GM23248 (cell line): ENCODE measurements around the gene FTH1. TPM values are rescaled to one million over a fixed set of nuclear protein-coding genes. Genes with fewer than 3 reads are reported as not detected.

Source experiments
- DNase-seq: peaks from one replicate; pipeline ENCODE4 v3.0.0-alpha.2; 2015
- H2AFZ ChIP-seq: fragments of 200-600 bp; sonication (generic); 2 replicates; pipeline ENCODE4 v1.6.1; 2016; ENCODE audit warnings: antibody characterized with exemption
- H3F3A ChIP-seq: fragments of 200-600 bp; sonication (generic); 2 replicates; pipeline ENCODE4 v1.6.1; 2016; ENCODE audit warnings: mild to moderate bottlenecking, antibody characterized with exemption, mixed run types; ENCODE audit not compliant: insufficient read depth
- H3K27ac ChIP-seq: fragments of 200-600 bp; sonication (generic); 2 replicates; pipeline ENCODE4 v1.5.1; 2016; ENCODE audit warnings: mild to moderate bottlenecking
- H3K27me3 ChIP-seq: fragments of 200-600 bp; sonication (generic); replicated peaks from 2 replicates; pipeline ENCODE4 v1.6.1; 2016; ENCODE audit warnings: mild to moderate bottlenecking; ENCODE audit not compliant: insufficient read depth
- H3K36me3 ChIP-seq: fragments of 200-600 bp; sonication (generic); 2 replicates; pipeline ENCODE4 v1.6.1; 2016; ENCODE audit warnings: low read depth, mild to moderate bottlenecking
- H3K4me1 ChIP-seq: fragments of 200-600 bp; sonication (generic); 2 replicates; pipeline ENCODE4 v1.6.1; 2016; ENCODE audit warnings: mild to moderate bottlenecking; ENCODE audit not compliant: insufficient read depth
- H3K4me2 ChIP-seq: fragments of 200-600 bp; sonication (generic); one replicate; pipeline ENCODE4 v1.6.1; 2016; ENCODE audit warnings: mild to moderate bottlenecking; ENCODE audit not compliant: unreplicated experiment
- H3K4me3 ChIP-seq: fragments of 200-600 bp; sonication (generic); 2 replicates; pipeline ENCODE4 v1.5.1; 2016; ENCODE audit warnings: mild to moderate bottlenecking
- H3K79me2 ChIP-seq: fragments of 200-600 bp; sonication (generic); 2 replicates; pipeline ENCODE4 v1.6.1; 2016; ENCODE audit warnings: mild to moderate bottlenecking; ENCODE audit not compliant: insufficient read depth
- H3K9ac ChIP-seq: fragments of 200-600 bp; sonication (generic); 2 replicates; pipeline ENCODE4 v1.6.1; 2016; ENCODE audit warnings: mild to moderate bottlenecking
- H3K9me2 ChIP-seq: fragments of 200-600 bp; sonication (generic); 2 replicates; pipeline ENCODE4 v1.6.1; 2016; ENCODE audit warnings: mixed run types, mild to moderate bottlenecking, moderate library complexity; ENCODE audit not compliant: insufficient read depth
- H3K9me3 ChIP-seq: fragments of 200-600 bp; sonication (generic); one replicate; pipeline ENCODE4 v1.6.1; 2017; ENCODE audit warnings: low read depth
- H4K20me1 ChIP-seq: fragments of 200-600 bp; sonication (generic); 2 replicates; pipeline ENCODE4 v1.6.0; 2016; ENCODE audit not compliant: insufficient read depth
- EZH2 ChIP-seq: fragments of 200-600 bp; sonication (generic); IDR thresholded peaks from 2 replicates; pipeline ENCODE4 v1.6.1; 2018; ENCODE audit warnings: antibody characterized with exemption, mild to moderate bottlenecking; ENCODE audit not compliant: insufficient read depth, poor library complexity, severe bottlenecking
- EZH2phosphoT487 ChIP-seq: fragments of 200-600 bp; sonication (generic); IDR thresholded peaks from 2 replicates; pipeline ENCODE4 v1.6.1; 2018; ENCODE audit warnings: antibody characterized with exemption, moderate library complexity, mild to moderate bottlenecking, low read depth; ENCODE audit not compliant: insufficient read depth
- WGBS, 2 experiments: methylation state at CpG; one replicate each; pipeline ENCODE4 v1.1.6; 2015 to 2017; ENCODE audit warnings: low lambda C conversion rate in 2 of 2, low coverage in 1 of 2; ENCODE audit errors: missing lambda C conversion rate in 2 of 2; 5-methylcytosine and 5-hydroxymethylcytosine counted together
- in situ Hi-C: fragments of 300-500 bp; cut with MboI; formaldehyde crosslinking; loops from 2 replicates; pipeline ENCODE4 v1.15.0; 2020
- polyA plus RNA-seq: library from polyadenylated mRNA; unstranded; fragments of >200 nt; fragmentation: Nextera tagmentation; extraction: Ambion mirVana; gene quantifications from 2 replicates; pipeline ENCODE4 v1.2.1, GENCODE V29; 2016
- total RNA-seq: library from RNA; depleted of rRNA; stranded (reverse); fragments of >200 nt; shearing (Covaris generic); gene quantifications from 2 replicates; pipeline ENCODE4 v1.2.3, GENCODE V29; 2014

The FTH1 gene
- total and polyA plus RNA-seq, 2 experiments from 2014 or later = 473 to 10,305 TPM

GRCh38 chr11:61985869-61986268 is 18.4 kb upstream of the FTH1 start:
- in situ Hi-C loops = no loop called here
- no peaks in the 10 kb centered on the region for H4K20me1 ChIP-seq
- WGBS, 2 experiments = 87 to 89% methylated on average over 5 of the region's 5 CpGs
- H3K9me2 ChIP-seq = no peaks in the 10 kb centered on the region
- H3K27me3 ChIP-seq = no peaks in the 10 kb centered on the region
- no peaks in the 10 kb centered on the region for H3F3A ChIP-seq
- H3K4me2 ChIP-seq = no peak overlapping the region
- H3K4me3 ChIP-seq = no peak overlapping the region
- H3K9ac ChIP-seq = no peak overlapping the region
- H3K79me2 ChIP-seq = no peaks in the 10 kb centered on the region
- TF ChIP-seq EZH2phosphoT487 = no peak
- TF ChIP-seq EZH2 = no peak
- H3K36me3 ChIP-seq = no peaks in the 10 kb centered on the region
- no peak overlapping the region for H2AFZ ChIP-seq
- no peaks in the 10 kb centered on the region for H3K4me1 ChIP-seq
- H3K27ac ChIP-seq = no peak overlapping the region
- no peaks in the 10 kb centered on the region for H3K9me3 ChIP-seq
- no peak for DNase-seq

GRCh38 chr11:61983419-61983818 is 16.0 kb upstream of the FTH1 start:
- DNase-seq = no peak
- H4K20me1 ChIP-seq = no peaks in the 10 kb centered on the region
- 80 to 100% methylated on average over 1 of the region's 1 CpG for WGBS, 2 experiments
- no peak overlapping the region for H3K4me3 ChIP-seq
- no peaks in the 10 kb centered on the region for H3K36me3 ChIP-seq
- H3K4me2 ChIP-seq = no peak overlapping the region
- H3K27ac ChIP-seq = no peak overlapping the region
- no peak for TF ChIP-seq EZH2
- TF ChIP-seq EZH2phosphoT487 = no peak
- H3K9me3 ChIP-seq = no peaks in the 10 kb centered on the region
- in situ Hi-C loops = no loop called here
- H2AFZ ChIP-seq = no peak overlapping the region
- H3F3A ChIP-seq = no peaks in the 10 kb centered on the region
- no peaks in the 10 kb centered on the region for H3K79me2 ChIP-seq
- H3K4me1 ChIP-seq = peaks cover 8% of the 10 kb centered on the region
- no peaks in the 10 kb centered on the region for H3K27me3 ChIP-seq
- no peak overlapping the region for H3K9ac ChIP-seq
- no peaks in the 10 kb centered on the region for H3K9me2 ChIP-seq

GRCh38 chr11:61980783-61981541 is 13.5 kb upstream of the FTH1 start:
- TF ChIP-seq EZH2phosphoT487 (no peak), EZH2 (no peak)
- no peaks in the 10 kb centered on the region for H3K27me3 ChIP-seq
- H3K36me3 ChIP-seq = no peaks in the 10 kb centered on the region
- H3K4me2 ChIP-seq = no peak overlapping the region
- H3K27ac ChIP-seq = no peak overlapping the region
- in situ Hi-C loops = no loop called here
- no peak overlapping the region for H2AFZ ChIP-seq
- no peak for DNase-seq
- no peaks in the 10 kb centered on the region for H3K9me2 ChIP-seq
- no peaks in the 10 kb centered on the region for H4K20me1 ChIP-seq
- WGBS, 2 experiments = 91 to 93% methylated on average over 10 of the region's 10 CpGs
- H3K9me3 ChIP-seq = no peaks in the 10 kb centered on the region
- H3K4me1 ChIP-seq = peaks cover 11% of the 10 kb centered on the region
- H3K4me3 ChIP-seq = no peak overlapping the region
- H3K9ac ChIP-seq = no peak overlapping the region
- H3K79me2 ChIP-seq = no peaks in the 10 kb centered on the region
- H3F3A ChIP-seq = no peaks in the 10 kb centered on the region

GRCh38 chr11:61978703-61979661 is 11.5 kb upstream of the FTH1 start:
- H3K9me3 ChIP-seq = no peaks in the 10 kb centered on the region
- H2AFZ ChIP-seq = peak overlapping the region; percentile 44
- DNase-seq = peak; percentile 68
- H3K79me2 ChIP-seq = no peaks in the 10 kb centered on the region
- in situ Hi-C loops = no loop called here
- peaks cover 11% of the 10 kb centered on the region for H3K4me1 ChIP-seq
- no peaks in the 10 kb centered on the region for H3K36me3 ChIP-seq
- no peak overlapping the region for H3K4me2 ChIP-seq
- TF ChIP-seq EZH2 = no peak
- TF ChIP-seq EZH2phosphoT487 = no peak
- no peaks in the 10 kb centered on the region for H3K27me3 ChIP-seq
- no peaks in the 10 kb centered on the region for H4K20me1 ChIP-seq
- no peaks in the 10 kb centered on the region for H3F3A ChIP-seq
- WGBS, 2 experiments = 77 to 81% methylated on average over 15 to 17 of the region's 17 CpGs
- peak overlapping the region; percentile 46 for H3K9ac ChIP-seq
- no peak overlapping the region for H3K4me3 ChIP-seq
- H3K9me2 ChIP-seq = no peaks in the 10 kb centered on the region
- H3K27ac ChIP-seq = peak overlapping the region; percentile 49
